NK-92 (cell line): ENCODE results near the gene GRIA3.
"Not testable (repeated sequence)": the region's sequence is repeated elsewhere in the genome, so short reads cannot be mapped to it uniquely, and the experiment has no call there.

Source experiments
- DNase-seq: peaks from one replicate; lab custom pipeline; 2025; ENCODE audit not compliant: unreplicated experiment; lab: John Stamatoyannopoulos, UW

The GRIA3 gene

GRCh38 chrX:123449335-123449734 lies 265.3 kb downstream of the GRIA3 start:
- DNase-seq: no peak

- no peak for DNase-seq
Observed at GRCh38 chrX:123450222-123450621, 266.1 kb downstream of the GRIA3 start.

- no peak for DNase-seq
Observed at GRCh38 chrX:123454712-123455431, 270.8 kb downstream of the GRIA3 start.

- no peak for DNase-seq
Observed at GRCh38 chrX:123455693-123456092, 271.6 kb downstream of the GRIA3 start.

GRCh38 chrX:123464709-123465108 lies 280.6 kb downstream of the GRIA3 start:
- DNase-seq: no peak

GRCh38 chrX:123468481-123468880 lies 284.4 kb downstream of the GRIA3 start:
- no peak for DNase-seq

GRCh38 chrX:123475068-123475724 lies 291.1 kb downstream of the GRIA3 start:
- DNase-seq: no peak

- DNase-seq: no peak
Observed at GRCh38 chrX:123476611-123477219, 292.6 kb downstream of the GRIA3 start.

GRCh38 chrX:123477673-123478072 lies 293.6 kb downstream of the GRIA3 start:
- DNase-seq: no peak

GRCh38 chrX:123481913-123482851 lies 298.1 kb downstream of the GRIA3 start:
- DNase-seq: no peak

- no peak for DNase-seq
Observed at GRCh38 chrX:123486297-123486696, 302.2 kb downstream of the GRIA3 start.

GRCh38 chrX:123487236-123487635 lies 303.2 kb downstream of the GRIA3 start:
- no peak for DNase-seq

- no peak for DNase-seq
Observed at GRCh38 chrX:123487669-123488068, 303.6 kb downstream of the GRIA3 start.

GRCh38 chrX:123489011-123489410 lies 304.9 kb downstream of the GRIA3 start:
- DNase-seq: no peak

GRCh38 chrX:123493857-123494256 lies 309.8 kb downstream of the GRIA3 start:
- no peak for DNase-seq

GRCh38 chrX:123499787-123500186 lies 315.7 kb downstream of the GRIA3 start:
- DNase-seq: no peak

GRCh38 chrX:123504047-123504446 lies 320.0 kb downstream of the GRIA3 start:
- DNase-seq: no peak

GRCh38 chrX:123504630-123505270 lies 320.7 kb downstream of the GRIA3 start:
- DNase-seq: no peak

- DNase-seq: no peak
Observed at GRCh38 chrX:123513585-123514278, 329.7 kb downstream of the GRIA3 start.

- not testable (repeated sequence) for DNase-seq
Observed at GRCh38 chrX:123514279-123514640, 330.2 kb downstream of the GRIA3 start.
